Bronchial epithelial cell (primary cell): ENCODE data around the gene ZNF565. TPM values are rescaled to one million over a fixed set of nuclear protein-coding genes. Genes with fewer than 3 reads are reported as not detected.

Source experiments
- DNase-seq: peaks from one replicate; pipeline ENCODE4 v3.0.0-alpha.2; 2010; ENCODE audit warnings: low read depth
- FAIRE-seq: peaks from 2 replicates; lab custom pipeline; 2011; peaks lifted over from hg19 to GRCh38; lab: Jason Lieb, UNC
- H3K27me3 ChIP-seq: 2 replicates; pipeline ENCODE4 v1.5.1; 2011; ENCODE audit warnings: low read length; ENCODE audit not compliant: control insufficient read depth, insufficient read depth
- H3K36me3 ChIP-seq: 2 replicates; pipeline ENCODE4 v1.5.1; 2011; ENCODE audit warnings: low read length; ENCODE audit not compliant: control insufficient read depth, insufficient read depth
- H3K4me3 ChIP-seq: 2 replicates; pipeline ENCODE4 v1.5.1; 2011; ENCODE audit warnings: mild to moderate bottlenecking, low read depth, low read length, control low read depth
- CTCF ChIP-seq: IDR thresholded peaks from 2 replicates; pipeline ENCODE4 v1.5.1; 2011; ENCODE audit warnings: mild to moderate bottlenecking, moderate library complexity, low read length, control low read depth, inconsistent platforms; ENCODE audit not compliant: insufficient read depth, severe bottlenecking
- total RNA-seq: library from RNA; depleted of rRNA; stranded (reverse); fragments of >200 nt; gene quantifications from 2 replicates; pipeline ENCODE4 v1.2.1, GENCODE V29; 2014

ZNF565 gene
- total RNA-seq = 6.1 and 8.2 TPM in 2 replicates

DNA sequence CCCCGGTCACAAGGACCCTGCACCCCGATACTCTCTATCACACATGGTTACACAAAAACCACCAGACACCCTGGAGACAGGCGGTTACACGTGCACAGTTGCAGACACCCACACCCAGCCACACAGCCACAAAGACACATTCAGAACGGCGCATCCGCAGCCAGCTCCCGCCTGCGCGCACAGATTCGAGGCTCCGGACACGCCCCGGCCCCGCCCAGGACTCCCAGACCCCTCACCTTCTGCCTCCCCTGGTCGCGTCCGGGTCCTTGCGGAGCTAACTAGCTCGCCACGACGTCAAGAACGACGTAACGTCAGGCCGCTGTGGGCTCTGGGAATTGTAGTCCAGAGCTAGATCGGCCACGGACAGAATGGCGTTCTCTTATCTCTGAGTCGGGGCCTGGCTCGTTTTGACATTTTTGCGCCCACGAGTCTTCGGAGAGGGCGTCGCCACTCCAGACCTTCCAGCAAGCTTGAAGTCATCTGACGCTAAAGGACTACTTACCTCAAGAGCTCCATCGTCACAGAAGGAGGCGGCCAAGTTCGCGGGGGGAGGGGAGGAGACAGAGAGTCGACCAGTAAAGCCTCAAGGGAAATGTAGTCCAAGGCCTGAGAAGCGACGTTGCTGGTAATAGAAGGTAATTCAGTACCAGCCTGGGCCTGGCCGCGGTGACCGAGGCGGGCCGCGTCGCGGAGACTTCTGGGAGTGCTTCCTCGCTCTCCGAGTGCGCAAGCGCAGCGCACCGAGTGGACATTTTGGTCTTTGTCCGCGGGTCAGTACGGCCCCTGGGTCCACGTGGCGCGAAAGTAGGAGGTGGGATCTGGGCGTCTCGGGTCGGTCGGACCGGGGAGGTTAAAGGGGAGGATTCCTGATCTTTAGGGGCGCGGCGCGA is at the start of gene ZNF565, which contains the start of gene ZNF146:
Gene ZNF565 (minus strand): TSS at position 280 of the 890 bp plus-strand sequence. CDS start 12,680 bp downstream, outside the sequence.
Gene ZNF146 (plus strand): TSS at position 721 of the 890 bp plus-strand sequence. CDS start 21,335 bp downstream, outside the sequence.
- H3K36me3 ChIP-seq = no peaks in the 10 kb centered on the region
- DNase-seq (peak; percentile 94), FAIRE-seq (no peak)
- peak within 1 kb of the TSS; percentile 49 for H3K4me3 ChIP-seq
- H3K27me3 ChIP-seq = no peaks in the 10 kb centered on the region
- TF ChIP-seq CTCF = no peak

GRCh38 chr19:36259211-36259610 is 44.7 kb upstream of the ZNF565 start:
- H3K4me3 ChIP-seq = no peak overlapping the region
- no peaks in the 10 kb centered on the region for H3K27me3 ChIP-seq
- DNase-seq (no peak), FAIRE-seq (no peak)
- no peak for TF ChIP-seq CTCF
- H3K36me3 ChIP-seq = no peaks in the 10 kb centered on the region

DNA sequence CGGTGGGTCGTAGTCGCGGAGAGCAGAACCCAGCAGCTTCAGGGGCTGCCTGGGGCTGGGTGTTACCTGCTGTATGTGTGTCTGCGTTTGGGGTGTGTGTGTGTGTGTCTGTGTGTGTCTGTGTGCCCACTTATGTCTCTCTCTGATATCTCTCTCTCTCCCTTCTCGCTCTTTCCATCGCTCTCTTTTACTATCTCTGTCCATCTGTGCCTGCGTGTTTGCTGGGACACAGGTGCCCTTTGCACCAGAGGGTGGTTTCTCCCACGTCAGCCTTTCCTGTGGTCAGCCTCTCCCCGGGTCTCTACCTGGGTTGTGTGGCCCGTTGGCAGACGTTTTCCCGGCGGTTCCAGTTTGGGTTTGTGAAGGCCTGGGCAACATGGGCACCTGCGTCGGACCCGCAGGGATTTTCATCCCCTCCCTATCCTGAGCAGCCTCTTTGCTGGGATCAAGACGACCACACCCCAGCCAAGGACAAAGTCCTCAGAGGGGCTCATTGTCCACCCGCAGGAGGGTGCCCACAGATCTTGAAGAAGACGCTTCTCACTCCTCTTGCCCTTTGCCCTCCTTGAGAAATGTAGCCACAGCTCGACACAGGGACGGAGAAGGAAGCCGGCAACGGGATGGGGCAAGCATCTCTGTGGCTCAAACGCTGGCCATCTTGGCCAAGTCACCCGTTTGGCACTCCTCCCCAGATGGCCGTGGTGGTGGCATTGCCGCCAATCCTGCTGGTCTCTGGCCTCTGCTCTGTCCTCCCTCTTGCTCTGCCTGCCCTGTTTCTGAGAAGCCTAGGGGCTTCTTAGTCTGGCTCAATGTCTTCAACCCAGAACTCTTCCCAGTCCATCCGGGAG is 43.8 kb upstream of the ZNF565 start:
- H3K36me3 ChIP-seq = no peaks in the 10 kb centered on the region
- FAIRE-seq = no peak
- TF ChIP-seq CTCF = no peak
- H3K4me3 ChIP-seq = no peak overlapping the region
- no peak for DNase-seq
- H3K27me3 ChIP-seq = no peaks in the 10 kb centered on the region

GRCh38 chr19:36257520-36257876 is 43.0 kb upstream of the ZNF565 start:
- no peaks in the 10 kb centered on the region for H3K36me3 ChIP-seq
- DNase-seq = no peak
- no peak for TF ChIP-seq CTCF
- no peaks in the 10 kb centered on the region for H3K27me3 ChIP-seq
- FAIRE-seq = no peak
- H3K4me3 ChIP-seq = no peak overlapping the region

GRCh38 chr19:36256853-36257519 is 42.5 kb upstream of the ZNF565 start:
- no peaks in the 10 kb centered on the region for H3K36me3 ChIP-seq
- TF ChIP-seq CTCF = no peak
- H3K4me3 ChIP-seq = no peak overlapping the region
- no peak for DNase-seq
- no peaks in the 10 kb centered on the region for H3K27me3 ChIP-seq
- no peak for FAIRE-seq
